ENCODE data around the gene AHI1.
A peak's percentile ranks its signal among the peaks of the same experiment; 100 is the strongest.

Gene AHI1

GRCh38 chr6:135497412-135498184 is at the start of gene AHI1:
Gene AHI1 (minus strand): TSS chr6:135497740. CDS start chr6:135492237, 5,503 bp downstream.
- peak; percentile 85 for DNase-seq (ENCODE audit: low read depth)

- no peak for DNase-seq (ENCODE audit: low read depth)
These were observed 49.3 kb upstream of the AHI1 start for GRCh38 chr6:135546680-135547418.

- no peak for DNase-seq (ENCODE audit: low read depth)
These were observed 48.7 kb upstream of the AHI1 start for GRCh38 chr6:135546206-135546605.

- no peak for DNase-seq (ENCODE audit: low read depth)
These were observed 42.8 kb upstream of the AHI1 start for GRCh38 chr6:135540207-135540840.

GRCh38 chr6:135537741-135538301 is 40.3 kb upstream of the AHI1 start:
- DNase-seq (ENCODE audit: low read depth) = peak; percentile 78

- peak; percentile 86 for DNase-seq (ENCODE audit: low read depth)
These were observed 38.5 kb upstream of the AHI1 start for GRCh38 chr6:135535989-135536414.

- peak; percentile 51 for DNase-seq (ENCODE audit: low read depth)
These were observed 37.3 kb upstream of the AHI1 start for GRCh38 chr6:135534773-135535380.

GRCh38 chr6:135532559-135532958 is 35.0 kb upstream of the AHI1 start:
- no peak for DNase-seq (ENCODE audit: low read depth)

- DNase-seq (ENCODE audit: low read depth) = no peak
These were observed 34.5 kb upstream of the AHI1 start for GRCh38 chr6:135531954-135532490.

GRCh38 chr6:135530113-135530512 is 32.6 kb upstream of the AHI1 start:
- no peak for DNase-seq (ENCODE audit: low read depth)

GRCh38 chr6:135527960-135528249 is 30.4 kb upstream of the AHI1 start:
- no peak for DNase-seq (ENCODE audit: low read depth)

GRCh38 chr6:135527116-135527959 is 29.8 kb upstream of the AHI1 start:
- no peak for DNase-seq (ENCODE audit: low read depth)

- no peak for DNase-seq (ENCODE audit: low read depth)
These were observed 28.1 kb upstream of the AHI1 start for GRCh38 chr6:135525594-135525993.

- no peak for DNase-seq (ENCODE audit: low read depth)
These were observed 25.6 kb upstream of the AHI1 start for GRCh38 chr6:135522965-135523692.

- DNase-seq (ENCODE audit: low read depth) = no peak
These were observed 23.9 kb upstream of the AHI1 start for GRCh38 chr6:135521431-135521830.

GRCh38 chr6:135520781-135521180 is 23.2 kb upstream of the AHI1 start:
- DNase-seq (ENCODE audit: low read depth) = no peak

- DNase-seq (ENCODE audit: low read depth) = no peak
These were observed 21.8 kb upstream of the AHI1 start for GRCh38 chr6:135519348-135519747.

GRCh38 chr6:135517527-135517926 is 20.0 kb upstream of the AHI1 start:
- no peak for DNase-seq (ENCODE audit: low read depth)

GRCh38 chr6:135514706-135515105 is 17.2 kb upstream of the AHI1 start:
- no peak for DNase-seq (ENCODE audit: low read depth)

GRCh38 chr6:135506270-135506997 is 8.9 kb upstream of the AHI1 start:
- no peak for DNase-seq (ENCODE audit: low read depth)

Data from HS-27A (cell line).